ENCODE measurements around the gene RAB3IL1.

- TF ChIP-seq POLR2A (IDR thresholded peaks at IDR 0.05): no peak
- no peak for TF ChIP-seq CTCF (IDR thresholded peaks at IDR 0.05)
Measured at GRCh38 chr11:61928606-61929005, 11.2 kb upstream of the RAB3IL1 start.

All from Peyer's patch (tissue), 4 donors.